Right lobe of liver (tissue), 4 donors: ENCODE data around the gene TNFRSF21.

Experiments
- POLR2A ChIP-seq: fragments of 450-650 bp; IDR thresholded peaks from one replicate; pipeline ENCODE4 v1.6.1; 2017; ENCODE audit warnings: antibody characterized with exemption, mild to moderate bottlenecking
- TF ChIP-seq, protein P1 (sequence below), 4 donors: fragments of 200-600 bp in 3 of 4; fragments of 450-650 bp in 1 of 4; IDR thresholded peaks; one replicate each; pipeline versions ENCODE4 v1.5.1 to v1.8.0; 2016 to 2022; ENCODE audit warnings: antibody characterized with exemption in 4 of 4, mild to moderate bottlenecking in 2 of 4
- donor health status: DM: no; HTN: no; CAD: no.
- donor health status: DM: no; HTN: no; CAD: no.
- donor health status: DM: no; HTN: yes; CAD: no.

GRCh38 chr6:47248446-47248845 is 61.3 kb downstream of the TNFRSF21 start:
- TF ChIP-seq, protein P1, sequence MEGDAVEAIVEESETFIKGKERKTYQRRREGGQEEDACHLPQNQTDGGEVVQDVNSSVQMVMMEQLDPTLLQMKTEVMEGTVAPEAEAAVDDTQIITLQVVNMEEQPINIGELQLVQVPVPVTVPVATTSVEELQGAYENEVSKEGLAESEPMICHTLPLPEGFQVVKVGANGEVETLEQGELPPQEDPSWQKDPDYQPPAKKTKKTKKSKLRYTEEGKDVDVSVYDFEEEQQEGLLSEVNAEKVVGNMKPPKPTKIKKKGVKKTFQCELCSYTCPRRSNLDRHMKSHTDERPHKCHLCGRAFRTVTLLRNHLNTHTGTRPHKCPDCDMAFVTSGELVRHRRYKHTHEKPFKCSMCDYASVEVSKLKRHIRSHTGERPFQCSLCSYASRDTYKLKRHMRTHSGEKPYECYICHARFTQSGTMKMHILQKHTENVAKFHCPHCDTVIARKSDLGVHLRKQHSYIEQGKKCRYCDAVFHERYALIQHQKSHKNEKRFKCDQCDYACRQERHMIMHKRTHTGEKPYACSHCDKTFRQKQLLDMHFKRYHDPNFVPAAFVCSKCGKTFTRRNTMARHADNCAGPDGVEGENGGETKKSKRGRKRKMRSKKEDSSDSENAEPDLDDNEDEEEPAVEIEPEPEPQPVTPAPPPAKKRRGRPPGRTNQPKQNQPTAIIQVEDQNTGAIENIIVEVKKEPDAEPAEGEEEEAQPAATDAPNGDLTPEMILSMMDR (IDR thresholded peaks at IDR 0.05), result no peak
- no peak for TF ChIP-seq POLR2A
